ENCODE results near the gene RPS16. TPM values are rescaled to one million over a fixed set of nuclear protein-coding genes. Genes with fewer than 3 reads are reported as not detected.
"Not testable (repeated sequence)": the region's sequence is repeated elsewhere in the genome, so short reads cannot be mapped to it uniquely, and the experiment has no call there.

The RPS16 gene
- total RNA-seq, 1 donor from 2014 or later = 2,362 TPM

- no peak for TF ChIP-seq CTCF (conservative IDR thresholded peaks at IDR 0.05; ENCODE audit: low read depth, low read length)
- no peak for DNase-seq (ENCODE audit: low read depth)
- no peak overlapping the region for H3K4me3 ChIP-seq (ENCODE audit: low read depth, low read length)
Measured at GRCh38 chr19:39469567-39469966, 33.8 kb upstream of the RPS16 start.

GRCh38 chr19:39469036-39469435 is 33.3 kb upstream of the RPS16 start:
- TF ChIP-seq CTCF (conservative IDR thresholded peaks at IDR 0.05; ENCODE audit: low read depth, low read length) = no peak
- DNase-seq (ENCODE audit: low read depth) = no peak
- no peak overlapping the region for H3K4me3 ChIP-seq (ENCODE audit: low read depth, low read length)

GRCh38 chr19:39467941-39468340 is 32.2 kb upstream of the RPS16 start:
- H3K4me3 ChIP-seq (ENCODE audit: low read depth, low read length) = no peak overlapping the region
- DNase-seq (ENCODE audit: low read depth) = no peak
- no peak for TF ChIP-seq CTCF (conservative IDR thresholded peaks at IDR 0.05; ENCODE audit: low read depth, low read length)

DNA sequence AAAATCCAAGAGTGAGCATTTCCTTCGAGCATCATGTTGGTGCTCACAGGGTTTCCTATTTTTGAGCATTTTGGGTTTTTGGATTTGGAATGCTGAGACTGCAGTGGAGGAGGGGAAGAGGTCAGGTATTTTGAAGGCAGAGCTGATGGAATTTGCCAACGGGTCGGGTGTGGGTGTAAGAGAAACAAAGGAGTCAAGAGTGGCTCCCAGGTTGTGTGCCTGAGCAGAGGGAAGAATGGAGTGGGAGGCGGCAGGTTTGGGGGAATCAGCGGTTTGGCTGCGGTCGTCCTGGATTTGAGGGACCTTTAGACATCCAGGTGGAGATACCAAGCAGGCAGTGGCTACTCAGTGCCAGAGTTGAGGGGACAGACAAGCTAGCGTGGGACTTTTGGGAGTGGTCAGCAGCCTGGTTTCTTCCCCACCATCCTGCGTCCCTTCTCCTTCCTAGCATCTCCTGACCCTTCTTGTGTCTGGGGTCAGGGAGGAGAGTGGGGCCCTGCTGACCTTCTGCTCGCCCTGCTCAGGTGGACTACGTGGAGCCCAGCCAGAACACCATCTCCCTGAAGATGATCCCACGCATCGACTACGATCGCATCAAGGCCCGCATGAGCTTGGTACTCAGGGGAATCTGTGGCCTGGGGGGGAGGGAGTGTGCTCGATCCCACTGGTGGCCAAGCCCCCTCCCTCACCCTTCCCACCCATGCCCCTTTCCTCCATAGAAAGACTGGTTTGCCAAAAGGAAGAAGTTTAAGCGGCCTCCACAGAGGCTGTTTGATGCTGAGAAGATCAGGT is 30.4 kb upstream of the RPS16 start:
- no peak for DNase-seq (ENCODE audit: low read depth)
- H3K4me3 ChIP-seq (ENCODE audit: low read depth, low read length) = no peak overlapping the region
- TF ChIP-seq CTCF (conservative IDR thresholded peaks at IDR 0.05; ENCODE audit: low read depth, low read length) = no peak

GRCh38 chr19:39463403-39463802 is 27.7 kb upstream of the RPS16 start:
- no peak overlapping the region for H3K4me3 ChIP-seq (ENCODE audit: low read depth, low read length)
- no peak for TF ChIP-seq CTCF (conservative IDR thresholded peaks at IDR 0.05; ENCODE audit: low read depth, low read length)
- no peak for DNase-seq (ENCODE audit: low read depth)

- H3K4me3 ChIP-seq (ENCODE audit: low read depth, low read length); DNase-seq (ENCODE audit: low read depth): not testable (repeated sequence)
Measured at GRCh38 chr19:39451257-39451656, 15.5 kb upstream of the RPS16 start.

DNA sequence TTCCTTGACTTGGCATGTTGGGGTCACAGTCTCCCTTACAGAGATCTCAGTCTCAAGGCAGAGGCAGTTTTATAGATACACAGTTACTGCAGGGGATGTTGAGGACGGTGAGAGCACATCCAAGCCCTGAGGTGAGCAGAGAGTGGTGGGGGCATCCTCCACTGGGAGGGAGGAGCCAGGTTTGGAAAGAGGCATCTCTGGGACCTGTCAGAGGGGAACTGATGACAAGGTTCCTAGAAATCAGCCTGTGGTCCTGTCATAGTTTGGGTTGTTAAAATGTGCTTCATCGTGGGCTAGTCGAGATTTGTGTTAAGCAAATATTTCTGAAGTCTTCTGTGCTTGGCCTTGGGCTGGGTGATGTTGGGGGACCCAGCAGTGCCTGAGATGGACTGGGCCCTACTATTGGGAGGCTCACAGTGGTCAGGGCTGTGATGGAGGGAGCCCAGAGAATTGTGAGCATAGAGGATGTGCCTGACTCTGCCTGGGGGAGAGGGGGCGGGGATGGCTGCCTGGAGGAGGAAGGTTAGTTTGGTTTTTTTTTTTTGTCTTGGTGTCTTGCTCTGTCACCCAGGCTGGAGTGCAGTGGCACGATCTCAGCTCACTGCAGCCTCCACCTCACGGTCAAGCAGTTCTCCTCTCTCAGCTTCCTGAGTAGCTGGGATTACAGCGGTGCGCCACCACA is 13.5 kb upstream of the RPS16 start:
- no peak overlapping the region for H3K4me3 ChIP-seq (ENCODE audit: low read depth, low read length)

More for the DNA sequence above, 13.5 kb upstream of the RPS16 start:
- no peak for DNase-seq (ENCODE audit: low read depth)
- TF ChIP-seq CTCF (conservative IDR thresholded peaks at IDR 0.05; ENCODE audit: low read depth, low read length) = no peak

All from epithelial cell of proximal tubule (primary cell).